HG03045 (cell line): Measurements from ENCODE around the gene E2F3.
"Not testable (repeated sequence)": the region's sequence is repeated elsewhere in the genome, so short reads cannot be mapped to it uniquely, and the experiment has no call there.

Source experiments
- ATAC-seq: cut with Tn5 transposase; IDR thresholded peaks from one replicate; pipeline ENCODE4 v1.9.1; 2021; ENCODE audit warnings: mild to moderate bottlenecking, moderate library complexity; ENCODE audit not compliant: unreplicated experiment

The E2F3 gene

GRCh38 chr6:20511852-20512251 is 110.2 kb downstream of the E2F3 start:
- ATAC-seq, result no peak

- ATAC-seq, result not testable (repeated sequence)
Observed at GRCh38 chr6:20525208-20525607, 123.5 kb downstream of the E2F3 start.

GRCh38 chr6:20529086-20529448 is 127.4 kb downstream of the E2F3 start:
- not testable (repeated sequence) for ATAC-seq

GRCh38 chr6:20532881-20533280 is 131.2 kb downstream of the E2F3 start:
- ATAC-seq, result no peak

GRCh38 chr6:20533746-20534294 is 132.1 kb downstream of the E2F3 start:
- ATAC-seq, result no peak

- peak; percentile 91 for ATAC-seq
Observed at GRCh38 chr6:20534295-20535262, 132.9 kb downstream of the E2F3 start, which contains the start of gene CDKAL1. CDKAL1 (plus strand) TSS chr6:20534457; CDS start chr6:20546351, 11,894 bp downstream.

- ATAC-seq, result no peak
Observed at GRCh38 chr6:20538131-20538662, 136.5 kb downstream of the E2F3 start.

- ATAC-seq, result no peak
Observed at GRCh38 chr6:20538907-20539306, 137.2 kb downstream of the E2F3 start.

GRCh38 chr6:20539387-20539786 is 137.7 kb downstream of the E2F3 start:
- ATAC-seq, result no peak

GRCh38 chr6:20540683-20541082 is 139.0 kb downstream of the E2F3 start:
- no peak for ATAC-seq

- ATAC-seq, result no peak
Observed at GRCh38 chr6:20541382-20541781, 139.7 kb downstream of the E2F3 start.

- ATAC-seq, result peak; percentile 98
Observed at GRCh38 chr6:20542927-20543602, 141.4 kb downstream of the E2F3 start.
